GM19238 (cell line): ENCODE results near the gene LMO7.

Source experiments
- DNase-seq: peaks from one replicate; pipeline ENCODE4 v3.0.0; 2011; ENCODE audit warnings: low spot score; ENCODE audit not compliant: insufficient read length

The LMO7 gene

GRCh38 chr13:75635828-75636435 is at the start of gene LMO7:
TSS of gene LMO7 (plus strand) at chr13:75636330. CDS start at chr13:75636658, 328 bp downstream.
- peak; percentile 58 for DNase-seq

- DNase-seq, result no peak
Measured at GRCh38 chr13:75587679-75588078, 48.5 kb upstream of the LMO7 start.

- no peak for DNase-seq
Measured at GRCh38 chr13:75596657-75597182, 39.4 kb upstream of the LMO7 start.

- DNase-seq, result no peak
Measured at GRCh38 chr13:75600371-75600770, 35.8 kb upstream of the LMO7 start.

- DNase-seq, result no peak
Measured at GRCh38 chr13:75603038-75603437, 33.1 kb upstream of the LMO7 start.

GRCh38 chr13:75607447-75607846 is 28.7 kb upstream of the LMO7 start:
- no peak for DNase-seq

- DNase-seq, result no peak
Measured at GRCh38 chr13:75610466-75610865, 25.7 kb upstream of the LMO7 start.

- DNase-seq, result no peak
Measured at GRCh38 chr13:75612354-75612753, 23.8 kb upstream of the LMO7 start.

GRCh38 chr13:75617230-75617629 is 18.9 kb upstream of the LMO7 start:
- DNase-seq, result no peak

- no peak for DNase-seq
Measured at GRCh38 chr13:75618308-75618707, 17.8 kb upstream of the LMO7 start.

- no peak for DNase-seq
Measured at GRCh38 chr13:75620020-75620419, 16.1 kb upstream of the LMO7 start.

- DNase-seq, result no peak
Measured at GRCh38 chr13:75621147-75621546, 15.0 kb upstream of the LMO7 start.

GRCh38 chr13:75628801-75629200 is 7.3 kb upstream of the LMO7 start:
- no peak for DNase-seq

- no peak for DNase-seq
Measured at GRCh38 chr13:75633285-75633684, 2.8 kb upstream of the LMO7 start.

- DNase-seq, result no peak
Measured at GRCh38 chr13:75635101-75635827, 866 bp upstream of the LMO7 start.

- peak; percentile 45 for DNase-seq
Measured at GRCh38 chr13:75636436-75637180, 478 bp downstream of the LMO7 start.

- no peak for DNase-seq
Measured at GRCh38 chr13:75637181-75637750, 1.1 kb downstream of the LMO7 start.

GRCh38 chr13:75639454-75639853 is 3.3 kb downstream of the LMO7 start:
- no peak for DNase-seq

GRCh38 chr13:75641026-75641425 is 4.9 kb downstream of the LMO7 start:
- no peak for DNase-seq

- DNase-seq, result no peak
Measured at GRCh38 chr13:75643182-75643581, 7.1 kb downstream of the LMO7 start.

GRCh38 chr13:75643693-75644092 is 7.6 kb downstream of the LMO7 start:
- no peak for DNase-seq

- DNase-seq, result no peak
Measured at GRCh38 chr13:75645141-75645540, 9.0 kb downstream of the LMO7 start.
